HG03064 (cell line): ENCODE data around the gene ARSA.
"Not testable (repeated sequence)": the region's sequence is repeated elsewhere in the genome, so short reads cannot be mapped to it uniquely, and the experiment has no call there.

Experiments used
- ATAC-seq: cut with Tn5 transposase; IDR thresholded peaks from one replicate; pipeline ENCODE4 v1.9.1; 2021; ENCODE audit warnings: low read depth; ENCODE audit not compliant: unreplicated experiment

Gene ARSA

GRCh38 chr22:50656122-50657070 lies 28.4 kb upstream of the ARSA start:
- no peak for ATAC-seq

GRCh38 chr22:50654664-50655063 lies 26.7 kb upstream of the ARSA start:
- ATAC-seq: not testable (repeated sequence)

GRCh38 chr22:50653256-50653655 lies 25.3 kb upstream of the ARSA start:
- no peak for ATAC-seq

- not testable (repeated sequence) for ATAC-seq
These were observed 15.8 kb upstream of the ARSA start for GRCh38 chr22:50643821-50644101.

- ATAC-seq: not testable (repeated sequence)
These were observed 15.3 kb upstream of the ARSA start for GRCh38 chr22:50643021-50643820.

- ATAC-seq: no peak
These were observed 14.0 kb upstream of the ARSA start for GRCh38 chr22:50641696-50642607.

- no peak for ATAC-seq
These were observed 13.1 kb upstream of the ARSA start for GRCh38 chr22:50640857-50641647.

- ATAC-seq: not testable (repeated sequence)
These were observed 12.3 kb upstream of the ARSA start for GRCh38 chr22:50640296-50640695.

GRCh38 chr22:50635591-50635990 lies 7.6 kb upstream of the ARSA start:
- ATAC-seq: no peak

- ATAC-seq: no peak
These were observed 5.8 kb upstream of the ARSA start for GRCh38 chr22:50633771-50634170.

- no peak for ATAC-seq
These were observed 5.1 kb upstream of the ARSA start for GRCh38 chr22:50633086-50633485.

- no peak for ATAC-seq
These were observed 2.4 kb upstream of the ARSA start for GRCh38 chr22:50630376-50630775.

GRCh38 chr22:50628543-50629134 lies 687 bp upstream of the ARSA start:
- no peak for ATAC-seq

- no peak for ATAC-seq
These were observed 906 bp downstream of the ARSA start for GRCh38 chr22:50626850-50627641.

- ATAC-seq: no peak
These were observed 1.6 kb downstream of the ARSA start for GRCh38 chr22:50626314-50626849.

GRCh38 chr22:50625568-50626313 lies 2.2 kb downstream of the ARSA start:
- no peak for ATAC-seq

GRCh38 chr22:50625131-50625567 lies 2.8 kb downstream of the ARSA start:
- ATAC-seq: no peak
